ENCODE measurements around the gene CDH20. TPM values are rescaled to one million over a fixed set of nuclear protein-coding genes. Genes with fewer than 3 reads are reported as not detected.

The CDH20 gene
- total and polyA plus RNA-seq, 2 of the 13 experiments (the other 11 are each of a cell fraction or from before 2014, with no cell fraction given) = not detected

GRCh38 chr18:61295153-61295552 lies 38.1 kb upstream of the CDH20 start:
- ChIA-PET POLR2A (no interaction called here), CTCF (ENCODE audit: low intra/inter-chr PET ratio, low total read pairs) (no interaction called here)
- no peak overlapping the region for H3K27ac ChIP-seq (ENCODE audit: extremely low read length, insufficient read depth, low read length)
- in situ Hi-C loops (cut with HindIII; ENCODE audit: extremely low pct_ligation_motif_present, low pct_unique_long_range_greater_than_20kb) (no loop called here), intact Hi-C loops (cut with micrococcal nuclease; ENCODE audit: unreplicated experiment) (no loop called here)
- no peaks in the 10 kb centered on the region for H4K20me1 ChIP-seq (ENCODE audit: insufficient read depth, low read length)
- DNase-seq (ENCODE audit: low spot score) (no peak), FAIRE-seq (no peak), ATAC-seq (no peak)
- H3K4me3 ChIP-seq (replicated peaks in 1 of 3; ENCODE audit: insufficient read depth in 1 of 3, low read depth in 2 of 3, low read length in 3 of 3) = no peak overlapping the region
- no peak overlapping the region for H2AFZ ChIP-seq (ENCODE audit: low read length)
- no peaks in the 10 kb centered on the region for H3K79me2 ChIP-seq (ENCODE audit: insufficient read depth, low read length)
- H3K9me3 ChIP-seq (ENCODE audit: low read length) = no peaks in the 10 kb centered on the region
- H3K36me3 ChIP-seq (replicated peaks in 1 of 2; ENCODE audit: control insufficient read depth in 1 of 2, insufficient read depth in 2 of 2, low read length in 2 of 2) = no peaks in the 10 kb centered on the region
- no peaks in the 10 kb centered on the region for H3K4me1 ChIP-seq (ENCODE audit: insufficient read depth, low read length)
- TF ChIP-seq MAFK (conservative IDR thresholded peaks at IDR 0.05 in 1 of 2, IDR thresholded peaks at IDR 0.05 in 1 of 2; ENCODE audit: low read length in 2 of 2) (peak in 1 of 2 experiments; percentile 67; a peak in 2 of 4 replicates), MAFF (IDR thresholded peaks at IDR 0.05; ENCODE audit: low read depth, low read length) (peak; percentile 62), ZSCAN20 (CRISPR knock-in tag; IDR thresholded peaks at IDR 0.05; ENCODE audit: borderline replicate concordance) (no peak), MTF1 (CRISPR knock-in tag; IDR thresholded peaks at IDR 0.05) (no peak)
- 0% methylated on average over 1 of the region's 1 CpG for WGBS (ENCODE audit: low lambda C conversion rate)
- H3K27me3 ChIP-seq (ENCODE audit: control insufficient read depth in 1 of 2, insufficient read depth in 2 of 2, low read length in 2 of 2) = no peaks in the 10 kb centered on the region
- H3K9ac ChIP-seq (ENCODE audit: insufficient read depth, low read depth, low read length) = no peak overlapping the region
- no TSS peak for BruUV-seq (replicated peaks)
- H3K4me2 ChIP-seq (ENCODE audit: low read depth, low read length) = no peak overlapping the region

GRCh38 chr18:61308004-61308403 lies 25.2 kb upstream of the CDH20 start:
- DNase-seq (ENCODE audit: low spot score) (no peak), FAIRE-seq (no peak), ATAC-seq (no peak)
- H3K4me2 ChIP-seq (ENCODE audit: low read depth, low read length) = no peak overlapping the region
- H3K27me3 ChIP-seq (ENCODE audit: control insufficient read depth in 1 of 2, insufficient read depth in 2 of 2, low read length in 2 of 2) = no peaks in the 10 kb centered on the region
- H3K27ac ChIP-seq (ENCODE audit: extremely low read length, insufficient read depth, low read length) = no peak overlapping the region
- H3K9me3 ChIP-seq (ENCODE audit: low read length) = no peaks in the 10 kb centered on the region
- intact Hi-C loops (cut with micrococcal nuclease; ENCODE audit: unreplicated experiment) (no loop called here), in situ Hi-C loops (cut with HindIII; ENCODE audit: extremely low pct_ligation_motif_present, low pct_unique_long_range_greater_than_20kb) (no loop called here)
- no peaks in the 10 kb centered on the region for H3K79me2 ChIP-seq (ENCODE audit: insufficient read depth, low read length)
- no peak overlapping the region for H3K4me3 ChIP-seq (replicated peaks in 1 of 3; ENCODE audit: insufficient read depth in 1 of 3, low read depth in 2 of 3, low read length in 3 of 3)
- H3K36me3 ChIP-seq (replicated peaks in 1 of 2; ENCODE audit: control insufficient read depth in 1 of 2, insufficient read depth in 2 of 2, low read length in 2 of 2) = no peaks in the 10 kb centered on the region
- H4K20me1 ChIP-seq (ENCODE audit: insufficient read depth, low read length) = no peaks in the 10 kb centered on the region
- POLR2A ChIA-PET = no interaction called here
- no peak overlapping the region for H3K9ac ChIP-seq (ENCODE audit: insufficient read depth, low read depth, low read length)
- H2AFZ ChIP-seq (ENCODE audit: low read length) = no peak overlapping the region
- no peak for TF ChIP-seq MATR3 (CRISPR knock-in tag; IDR thresholded peaks at IDR 0.05)
- no peak for TF ChIP-seq ZNF143 (CRISPR knock-in tag; IDR thresholded peaks at IDR 0.05)
- TF ChIP-seq MTA3 (CRISPR knock-in tag; IDR thresholded peaks at IDR 0.05) = no peak
- no peak for TF ChIP-seq ZNF441 (CRISPR knock-in tag; IDR thresholded peaks at IDR 0.05; ENCODE audit: borderline replicate concordance)
- no peak for TF ChIP-seq ZNF792 (CRISPR knock-in tag; IDR thresholded peaks at IDR 0.05)
- TF ChIP-seq SOX5 (CRISPR knock-in tag; IDR thresholded peaks at IDR 0.05; ENCODE audit: borderline replicate concordance) = no peak
- no peak for TF ChIP-seq NR0B2 (CRISPR knock-in tag; IDR thresholded peaks at IDR 0.05)
- TF ChIP-seq MTA1 (CRISPR knock-in tag; IDR thresholded peaks at IDR 0.05; ENCODE audit: borderline replicate concordance) = no peak
- TF ChIP-seq HMG20B (CRISPR knock-in tag; conservative IDR thresholded peaks at IDR 0.05) = no peak
- TF ChIP-seq E2F5 (CRISPR knock-in tag; conservative IDR thresholded peaks at IDR 0.05) = no peak
- TF ChIP-seq WIZ (CRISPR knock-in tag; IDR thresholded peaks at IDR 0.05) = no peak
- TF ChIP-seq ZKSCAN1 (IDR thresholded peaks at IDR 0.05; ENCODE audit: low read length) = no peak
- H3K4me1 ChIP-seq (ENCODE audit: insufficient read depth, low read length) = no peaks in the 10 kb centered on the region
- no TSS peak for BruUV-seq (replicated peaks)
- CTCF ChIA-PET (ENCODE audit: low intra/inter-chr PET ratio, low total read pairs) = no interaction called here
- 0% methylated on average over 3 of the region's 3 CpGs for WGBS (ENCODE audit: low lambda C conversion rate)
